GM21423 (cell line): Measurements from ENCODE around the gene WNT7B.

Experiments used
- ATAC-seq: cut with Tn5 transposase; IDR thresholded peaks from one replicate; pipeline ENCODE4 v1.9.1; 2021; ENCODE audit warnings: mild to moderate bottlenecking, moderate library complexity; ENCODE audit not compliant: unreplicated experiment

WNT7B gene

GRCh38 chr22:45914309-45914708 lies 62.7 kb downstream of the WNT7B start:
- no peak for ATAC-seq

GRCh38 chr22:45912910-45913309 lies 64.1 kb downstream of the WNT7B start:
- ATAC-seq = no peak

DNA sequence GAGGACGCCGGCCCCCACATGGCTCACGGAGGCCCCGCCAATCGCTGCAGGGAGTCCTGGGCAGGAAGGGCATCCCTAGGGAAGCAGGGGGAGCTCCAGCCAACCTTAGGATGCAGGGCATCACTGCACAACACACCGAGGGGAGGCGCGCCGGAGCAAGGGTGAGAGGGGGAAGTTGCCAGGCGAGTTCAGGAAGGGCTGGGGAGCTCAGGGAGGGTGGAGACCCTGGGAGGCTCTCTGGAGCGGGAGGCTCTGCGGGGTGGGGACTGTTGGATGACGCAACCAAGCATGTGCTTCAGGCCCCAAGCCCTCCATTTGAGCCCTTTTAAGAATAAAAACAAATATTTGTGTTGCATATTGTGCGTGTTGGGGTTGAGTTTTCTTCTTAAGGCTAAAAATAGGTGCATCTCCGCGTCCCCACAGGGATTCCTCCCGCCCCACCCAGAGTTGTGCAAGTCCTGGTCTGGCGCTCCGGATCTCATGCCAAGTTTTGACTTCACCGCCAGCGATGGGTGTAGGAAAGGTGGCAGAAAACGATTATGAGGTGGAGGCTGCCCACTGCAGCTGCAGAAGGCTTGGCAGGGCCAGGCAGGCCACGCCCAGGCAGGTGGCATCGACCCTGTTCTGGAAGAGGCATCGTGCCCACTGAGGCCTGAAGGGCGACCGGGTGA lies 65.2 kb downstream of the WNT7B start:
- ATAC-seq = no peak

DNA sequence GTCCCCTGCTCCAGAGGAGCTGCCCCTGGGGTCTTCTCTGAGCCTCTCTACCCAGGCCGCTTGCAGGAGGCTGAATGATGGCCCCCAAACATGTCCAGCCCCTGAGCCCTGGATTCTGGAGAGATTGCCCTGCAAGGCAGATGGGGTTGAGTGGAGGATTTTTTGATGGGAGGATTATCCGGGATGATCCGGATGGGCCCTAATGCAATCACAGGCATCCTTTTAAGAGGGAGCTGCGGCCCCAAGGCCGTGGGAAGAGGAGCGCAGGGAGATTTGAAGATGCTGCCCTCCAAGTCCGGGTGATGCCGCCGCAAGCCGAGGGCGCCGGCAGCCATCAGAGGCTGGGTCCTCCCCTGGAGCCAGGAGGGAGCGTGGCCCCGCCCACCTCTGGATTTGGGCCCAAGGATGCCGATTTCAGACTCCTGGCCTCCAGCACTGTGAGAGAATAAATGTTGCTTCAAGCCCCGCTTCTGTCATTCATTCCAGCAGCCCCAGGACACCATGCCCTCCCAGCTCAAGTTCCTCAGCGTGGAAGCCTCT lies 66.0 kb downstream of the WNT7B start:
- no peak for ATAC-seq

- no peak for ATAC-seq
Measured at GRCh38 chr22:45908961-45909360, 68.0 kb downstream of the WNT7B start.

DNA sequence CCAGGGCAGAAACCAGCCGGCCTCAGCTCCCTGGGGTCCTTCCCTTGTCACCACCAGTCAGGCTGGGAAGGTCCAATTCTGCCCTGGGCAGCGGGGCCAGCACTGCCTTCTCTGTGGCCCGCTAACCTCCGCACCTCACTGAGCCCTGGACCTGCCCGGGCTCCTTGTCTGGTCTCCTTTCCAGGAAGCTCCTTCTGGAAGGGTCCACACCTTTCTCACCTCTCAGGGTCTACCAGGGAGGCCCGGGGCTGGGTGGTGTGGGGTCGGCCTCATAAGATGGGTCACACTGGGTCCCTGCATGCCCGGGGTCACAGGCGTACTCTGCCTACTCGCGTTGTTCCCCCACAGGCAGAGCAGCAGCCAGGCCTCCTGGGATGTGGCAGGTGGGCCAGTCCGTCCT lies 69.0 kb downstream of the WNT7B start:
- ATAC-seq = no peak

DNA sequence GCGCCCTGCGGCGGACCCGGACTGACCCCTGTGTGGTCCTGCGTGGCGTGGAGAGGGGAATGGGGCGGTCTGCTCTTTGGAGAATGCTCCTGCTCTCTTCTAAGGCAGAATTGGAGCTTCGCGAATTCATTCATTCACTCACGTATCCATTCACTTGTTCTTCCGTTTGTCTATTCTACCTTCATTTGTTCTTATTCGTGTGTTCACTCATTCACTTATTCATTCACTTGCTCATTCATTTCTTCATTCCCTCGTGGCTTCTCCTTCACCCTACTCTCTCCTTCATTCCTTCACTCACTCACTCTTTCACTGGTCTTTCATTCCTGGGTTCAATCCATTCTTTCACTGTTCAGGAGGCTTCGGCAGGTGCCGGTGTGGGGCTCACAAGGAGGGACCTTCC lies 69.6 kb downstream of the WNT7B start:
- ATAC-seq = no peak

DNA sequence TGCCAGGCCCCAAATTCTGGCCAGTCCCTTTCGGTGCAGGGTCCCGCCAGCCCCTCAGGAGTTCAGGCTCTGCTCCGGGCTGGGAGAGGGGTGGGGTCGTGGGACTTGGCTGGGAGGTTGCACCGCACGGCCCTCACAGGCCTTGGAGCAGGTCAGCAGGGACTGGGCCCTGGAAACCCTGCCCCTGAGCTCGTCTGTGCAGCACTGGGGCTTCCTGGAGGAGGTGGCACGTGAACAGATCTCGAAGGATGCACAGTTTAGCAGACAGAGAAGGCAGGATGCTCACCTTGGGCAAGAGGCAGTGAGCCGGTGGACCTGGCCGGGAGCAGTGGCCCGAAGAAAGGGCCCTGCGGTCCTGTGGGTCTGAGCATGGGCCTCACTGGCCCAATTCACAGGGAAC lies 70.0 kb downstream of the WNT7B start:
- ATAC-seq = no peak

DNA sequence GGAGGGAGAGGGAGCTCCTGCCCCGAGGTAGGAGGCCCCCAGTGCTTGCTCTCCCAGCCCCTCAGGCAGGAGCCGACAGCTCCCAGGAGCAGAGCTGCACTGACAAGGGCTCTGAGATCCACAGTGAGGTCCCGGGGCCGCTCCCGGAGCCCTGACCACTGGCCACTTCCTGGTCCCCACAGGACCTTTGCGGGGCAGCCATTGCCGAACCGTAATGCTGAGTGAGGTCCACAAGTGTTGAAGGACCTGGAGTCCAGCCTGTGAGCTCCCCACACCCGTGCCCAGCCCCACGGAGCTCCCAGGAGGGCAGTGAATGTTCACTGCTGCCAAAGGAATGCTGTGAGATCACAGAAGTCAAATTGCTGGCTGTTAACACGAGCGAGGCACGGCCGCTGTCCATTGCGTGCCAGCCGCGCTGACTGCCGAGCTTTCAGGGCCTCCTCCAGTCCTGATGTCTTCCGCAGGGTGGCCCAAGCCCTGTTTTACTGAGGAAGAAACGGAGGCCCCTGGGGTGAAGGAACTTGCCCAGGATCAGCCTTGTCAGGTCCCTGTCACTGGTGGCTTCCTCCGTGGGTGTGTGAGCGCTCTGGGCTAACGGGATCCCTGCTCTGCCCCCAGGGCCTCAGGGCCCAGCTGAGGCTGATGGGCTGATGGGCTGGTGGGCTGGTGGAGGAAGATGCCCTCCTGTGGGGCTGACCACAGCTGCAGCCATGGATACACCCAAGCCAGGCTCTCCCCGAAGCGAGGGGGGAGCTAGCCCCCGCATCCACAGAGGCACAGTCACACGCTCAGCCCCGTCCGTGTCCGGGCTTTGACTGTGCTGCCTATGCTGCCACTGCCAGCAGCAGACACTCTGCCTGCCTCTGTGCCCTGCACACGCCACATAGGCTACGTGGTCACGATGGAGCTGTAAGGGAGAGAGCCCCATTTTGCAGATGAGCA lies 70.8 kb downstream of the WNT7B start:
- no peak for ATAC-seq

GRCh38 chr22:45905326-45905923 lies 71.5 kb downstream of the WNT7B start:
- no peak for ATAC-seq

- no peak for ATAC-seq
Measured at GRCh38 chr22:45904236-45904635, 72.7 kb downstream of the WNT7B start.

DNA sequence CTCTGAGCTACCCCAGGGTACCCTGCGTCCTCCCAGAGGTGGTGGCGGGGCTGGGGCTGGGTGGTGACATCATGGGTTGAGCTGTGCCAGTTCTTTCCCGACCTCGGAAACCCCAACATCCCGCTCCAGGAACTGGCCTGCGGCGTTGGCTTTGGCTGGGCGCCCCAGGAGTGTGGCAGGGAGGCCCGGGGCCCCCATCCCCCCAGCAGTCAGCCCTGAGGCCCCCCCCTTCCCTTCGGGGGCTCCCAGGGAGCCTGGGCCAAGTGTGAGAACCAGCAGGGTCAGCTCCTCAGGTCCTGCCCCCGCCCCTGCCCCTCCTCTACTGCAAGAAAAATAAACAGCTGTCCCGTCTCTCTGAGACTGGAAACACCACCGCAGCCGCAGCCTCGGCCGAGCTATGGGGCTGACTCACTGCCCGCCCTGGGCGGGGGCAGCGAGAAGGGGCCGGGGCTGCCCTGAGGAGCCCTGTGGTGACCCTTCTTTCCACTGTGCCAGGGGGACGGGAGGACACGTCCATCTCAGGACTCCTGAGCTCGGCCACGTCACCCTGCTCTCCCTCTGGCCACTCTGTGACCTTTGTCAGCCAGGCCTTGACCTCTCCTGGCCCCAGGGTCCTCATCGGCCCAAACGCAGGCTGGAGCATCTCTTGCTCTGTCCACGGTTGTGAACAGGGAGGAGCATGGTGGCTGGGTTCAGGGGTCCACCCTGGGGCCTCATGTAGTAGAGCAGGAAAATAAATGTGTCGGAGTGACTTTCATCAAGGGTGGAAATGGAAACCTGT lies 73.4 kb downstream of the WNT7B start:
- ATAC-seq = no peak

DNA sequence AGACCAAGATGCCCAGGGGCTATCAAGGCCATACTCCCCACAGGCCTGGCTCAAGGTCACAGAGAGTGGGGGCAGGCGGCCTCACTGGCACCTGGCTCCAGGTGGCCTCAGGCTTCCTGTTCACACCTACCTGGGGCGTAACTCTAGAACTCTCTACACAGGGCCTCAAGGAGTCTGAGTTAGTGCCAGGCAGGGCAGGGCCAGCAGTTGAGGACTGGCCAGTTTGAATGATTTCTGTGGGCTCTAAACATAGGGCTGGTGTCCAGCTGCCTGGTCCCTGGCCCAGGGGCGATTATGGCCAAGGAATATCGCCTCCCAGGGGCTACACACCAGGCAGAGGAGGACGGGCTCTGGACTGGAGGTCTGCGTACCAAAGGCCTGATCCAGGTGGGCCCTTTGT lies 79.2 kb downstream of the WNT7B start:
- no peak for ATAC-seq

- ATAC-seq = no peak
Measured at GRCh38 chr22:45896964-45897538, 79.9 kb downstream of the WNT7B start.

- no peak for ATAC-seq
Measured at GRCh38 chr22:45896153-45896951, 80.6 kb downstream of the WNT7B start.

DNA sequence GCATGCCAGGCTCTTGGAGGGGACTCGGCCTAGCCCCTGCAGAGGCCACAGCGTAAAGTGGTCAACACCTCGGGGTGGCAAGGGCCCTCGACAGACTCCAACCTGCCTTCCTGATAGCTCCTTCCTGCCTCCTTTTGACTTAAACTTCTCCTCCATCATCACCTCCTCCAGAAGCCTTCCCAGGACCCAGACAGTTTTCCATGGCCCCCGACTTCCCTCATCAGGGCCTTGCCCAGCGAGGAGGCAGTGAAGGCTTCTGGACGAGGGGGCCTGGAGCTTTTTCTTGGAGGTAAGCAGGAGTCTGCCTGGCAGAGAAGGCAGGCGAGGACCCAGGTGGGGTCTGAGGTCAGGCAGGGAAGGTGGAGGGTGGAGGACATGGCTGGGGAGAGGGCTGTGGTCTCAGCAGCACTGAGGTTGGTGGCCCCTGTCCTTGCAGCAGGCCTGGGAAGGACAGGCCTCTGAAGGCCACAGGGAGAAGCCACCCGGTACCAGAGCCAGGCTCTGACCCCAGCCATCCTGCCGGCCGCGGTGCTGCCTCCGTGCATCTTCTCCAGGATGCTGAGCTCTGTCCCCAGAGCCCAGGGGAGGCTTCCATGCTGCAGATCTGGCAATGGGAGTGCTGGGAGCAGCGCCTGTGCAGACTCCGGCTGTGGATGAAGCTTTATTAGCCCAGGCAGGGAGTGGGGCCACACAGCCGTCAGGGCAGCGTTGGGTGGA lies 81.4 kb downstream of the WNT7B start:
- no peak for ATAC-seq

- no peak for ATAC-seq
Measured at GRCh38 chr22:45893516-45893915, 83.4 kb downstream of the WNT7B start.

- no peak for ATAC-seq
Measured at GRCh38 chr22:45892681-45893461, 84.1 kb downstream of the WNT7B start.
